Glutamatergic neuron (in vitro differentiated cells): ENCODE data around the gene CALHM5. TPM values are rescaled to one million over a fixed set of nuclear protein-coding genes. Genes with fewer than 3 reads are reported as not detected.

ENCODE experiments used
- DNase-seq: peaks from one replicate; pipeline ENCODE4 v3.0.0; 2022
- H3K27ac Mint-ChIP-seq: one replicate; pipeline ENCODE4 v1.8.0; 2020; ENCODE audit warnings: mild to moderate bottlenecking, mixed read lengths, inconsistent platforms; ENCODE audit not compliant: unreplicated experiment
- H3K27me3 Mint-ChIP-seq: one replicate; pipeline ENCODE4 v1.8.0; 2020; ENCODE audit warnings: mild to moderate bottlenecking, moderate library complexity, mixed read lengths, inconsistent platforms; ENCODE audit not compliant: unreplicated experiment
- H3K36me3 Mint-ChIP-seq: one replicate; pipeline ENCODE4 v1.8.0; 2020; ENCODE audit warnings: mild to moderate bottlenecking, mixed read lengths, inconsistent platforms; ENCODE audit not compliant: unreplicated experiment
- H3K4me1 Mint-ChIP-seq: one replicate; pipeline ENCODE4 v1.8.0; 2020; ENCODE audit warnings: mild to moderate bottlenecking, low read depth, mixed read lengths, inconsistent platforms; ENCODE audit not compliant: unreplicated experiment
- H3K4me3 Mint-ChIP-seq: one replicate; pipeline ENCODE4 v1.8.0; 2020; ENCODE audit warnings: mild to moderate bottlenecking, mixed read lengths, inconsistent platforms; ENCODE audit not compliant: unreplicated experiment
- H3K9me3 Mint-ChIP-seq: one replicate; pipeline ENCODE4 v1.8.0; 2020; ENCODE audit warnings: mild to moderate bottlenecking, moderate library complexity, mixed read lengths, inconsistent platforms; ENCODE audit not compliant: unreplicated experiment
- total RNA-seq: library from RNA; stranded (reverse); fragmentation: NEBNext Ultra II Directional; extraction: Animal tissue kit (Norgen Biotek cat#: 25700); gene quantifications from one replicate; pipeline ENCODE4 v1.2.1, GENCODE V29; 2021; ENCODE audit not compliant: unreplicated experiment
- TF ChIP-seq, protein P1 (sequence below): fragments of 200-600 bp; sonication (generic); IDR thresholded peaks from one replicate; pipeline ENCODE4 v1.5.0; 2021; ENCODE audit not compliant: partially characterized antibody, unreplicated experiment

CALHM5 gene
- total RNA-seq, 1 donor from 2014 or later: 0.10 TPM

GRCh38 chr6:116531675-116532570 lies 20.5 kb downstream of the CALHM5 start:
- Mint-ChIP-seq H3K27me3 (no peaks in the 10 kb centered on the region), H3K4me1 (no peaks in the 10 kb centered on the region), H3K36me3 (no peaks in the 10 kb centered on the region), H3K9me3 (no peaks in the 10 kb centered on the region), H3K27ac (no peak overlapping the region), H3K4me3 (no peak overlapping the region)
- TF ChIP-seq, protein P1, sequence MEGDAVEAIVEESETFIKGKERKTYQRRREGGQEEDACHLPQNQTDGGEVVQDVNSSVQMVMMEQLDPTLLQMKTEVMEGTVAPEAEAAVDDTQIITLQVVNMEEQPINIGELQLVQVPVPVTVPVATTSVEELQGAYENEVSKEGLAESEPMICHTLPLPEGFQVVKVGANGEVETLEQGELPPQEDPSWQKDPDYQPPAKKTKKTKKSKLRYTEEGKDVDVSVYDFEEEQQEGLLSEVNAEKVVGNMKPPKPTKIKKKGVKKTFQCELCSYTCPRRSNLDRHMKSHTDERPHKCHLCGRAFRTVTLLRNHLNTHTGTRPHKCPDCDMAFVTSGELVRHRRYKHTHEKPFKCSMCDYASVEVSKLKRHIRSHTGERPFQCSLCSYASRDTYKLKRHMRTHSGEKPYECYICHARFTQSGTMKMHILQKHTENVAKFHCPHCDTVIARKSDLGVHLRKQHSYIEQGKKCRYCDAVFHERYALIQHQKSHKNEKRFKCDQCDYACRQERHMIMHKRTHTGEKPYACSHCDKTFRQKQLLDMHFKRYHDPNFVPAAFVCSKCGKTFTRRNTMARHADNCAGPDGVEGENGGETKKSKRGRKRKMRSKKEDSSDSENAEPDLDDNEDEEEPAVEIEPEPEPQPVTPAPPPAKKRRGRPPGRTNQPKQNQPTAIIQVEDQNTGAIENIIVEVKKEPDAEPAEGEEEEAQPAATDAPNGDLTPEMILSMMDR: peak; percentile 78
- peak; percentile 69 for DNase-seq

- Mint-ChIP-seq H3K36me3 (no peaks in the 10 kb centered on the region), H3K4me1 (no peaks in the 10 kb centered on the region), H3K27ac (no peak overlapping the region), H3K4me3 (no peak overlapping the region), H3K27me3 (no peaks in the 10 kb centered on the region), H3K9me3 (no peaks in the 10 kb centered on the region)
- DNase-seq: no peak
- TF ChIP-seq, protein P1: no peak
These were observed 22.0 kb downstream of the CALHM5 start for GRCh38 chr6:116533233-116533957.

- no peak overlapping the region for H3K27ac Mint-ChIP-seq
- no peak for DNase-seq
- H3K9me3 Mint-ChIP-seq: no peaks in the 10 kb centered on the region
- H3K27me3 Mint-ChIP-seq: no peaks in the 10 kb centered on the region
- no peaks in the 10 kb centered on the region for H3K36me3 Mint-ChIP-seq
- no peak overlapping the region for H3K4me3 Mint-ChIP-seq
- no peaks in the 10 kb centered on the region for H3K4me1 Mint-ChIP-seq
- TF ChIP-seq, protein P1: no peak
These were observed 23.7 kb downstream of the CALHM5 start for GRCh38 chr6:116535109-116535508.

DNA sequence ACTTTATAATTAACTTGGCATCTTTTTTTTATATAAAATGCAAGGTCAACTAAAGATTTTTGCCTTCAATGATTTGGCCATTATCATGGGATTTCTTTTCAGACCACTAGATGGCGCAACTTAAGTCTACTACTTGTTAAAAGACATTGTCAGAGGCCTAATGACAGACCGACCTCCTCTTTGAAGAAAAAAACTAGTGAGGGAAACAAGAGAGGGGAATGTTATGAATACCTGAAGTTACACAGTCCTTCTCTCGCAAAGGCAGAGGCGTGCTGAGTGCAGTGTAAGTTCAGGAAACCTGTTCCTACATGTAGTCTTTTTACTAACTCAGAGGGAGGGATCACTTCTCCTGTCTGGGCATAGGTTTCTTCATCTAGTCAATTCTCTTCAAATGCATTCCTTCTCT lies 24.8 kb downstream of the CALHM5 start:
- no peaks in the 10 kb centered on the region for H3K9me3 Mint-ChIP-seq
- no peaks in the 10 kb centered on the region for H3K27me3 Mint-ChIP-seq
- H3K27ac Mint-ChIP-seq: no peak overlapping the region
- H3K36me3 Mint-ChIP-seq: no peaks in the 10 kb centered on the region
- no peak overlapping the region for H3K4me3 Mint-ChIP-seq
- H3K4me1 Mint-ChIP-seq: no peaks in the 10 kb centered on the region
- DNase-seq: no peak
- TF ChIP-seq, protein P1: peak; percentile 83

- Mint-ChIP-seq H3K4me3 (no peak overlapping the region), H3K4me1 (no peaks in the 10 kb centered on the region), H3K27ac (no peak overlapping the region), H3K27me3 (no peaks in the 10 kb centered on the region), H3K36me3 (no peaks in the 10 kb centered on the region), H3K9me3 (no peaks in the 10 kb centered on the region)
- TF ChIP-seq, protein P1: no peak
- no peak for DNase-seq
These were observed 31.0 kb downstream of the CALHM5 start for GRCh38 chr6:116542426-116542825.
